D721Med (cell line): ENCODE results near the gene NAV3.

Source experiments
- DNase-seq: peaks from one replicate; pipeline ENCODE4 v3.0.0; 2011; ENCODE audit warnings: low spot score; ENCODE audit not compliant: insufficient read length
- FAIRE-seq: peaks from 2 replicates; lab custom pipeline; 2011; peaks lifted over from hg19 to GRCh38; lab: Jason Lieb, UNC
- TF ChIP-seq, protein P1 (sequence below): IDR thresholded peaks from 2 replicates; pipeline ENCODE4 v1.5.1; 2012; ENCODE audit warnings: mild to moderate bottlenecking, control low read depth; ENCODE audit not compliant: insufficient read depth; ENCODE audit errors: missing control alignments

Gene NAV3

DNA sequence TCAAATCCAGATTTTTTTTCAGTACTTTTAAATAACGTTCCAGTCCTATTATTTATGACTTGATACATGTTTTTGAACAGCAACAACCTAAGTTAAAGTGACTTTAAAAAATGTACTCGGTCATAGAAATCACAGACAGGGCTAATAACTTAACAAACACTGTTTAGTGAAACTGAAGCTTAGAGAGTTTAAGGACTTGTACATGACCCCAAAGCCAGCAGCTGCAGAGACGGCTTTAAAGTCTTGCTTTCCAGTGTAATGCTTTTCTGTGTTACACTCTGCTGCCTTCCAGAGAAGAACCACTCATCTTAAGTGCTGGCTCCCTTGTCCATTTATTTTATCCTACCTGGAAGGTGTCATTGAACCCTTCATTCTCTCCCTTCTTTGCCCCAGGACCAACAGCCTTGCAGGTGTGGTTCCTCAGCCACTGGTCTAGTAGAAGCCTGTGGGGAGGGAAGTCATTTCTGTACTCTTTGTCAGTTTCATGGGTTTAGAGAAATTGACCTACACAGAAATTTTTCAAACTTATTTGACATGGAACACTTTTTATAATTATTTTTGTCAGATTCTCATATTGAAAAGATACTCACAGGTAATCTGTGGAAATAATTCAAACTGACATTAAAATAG is 60.9 kb downstream of the NAV3 start:
- TF ChIP-seq, protein P1, sequence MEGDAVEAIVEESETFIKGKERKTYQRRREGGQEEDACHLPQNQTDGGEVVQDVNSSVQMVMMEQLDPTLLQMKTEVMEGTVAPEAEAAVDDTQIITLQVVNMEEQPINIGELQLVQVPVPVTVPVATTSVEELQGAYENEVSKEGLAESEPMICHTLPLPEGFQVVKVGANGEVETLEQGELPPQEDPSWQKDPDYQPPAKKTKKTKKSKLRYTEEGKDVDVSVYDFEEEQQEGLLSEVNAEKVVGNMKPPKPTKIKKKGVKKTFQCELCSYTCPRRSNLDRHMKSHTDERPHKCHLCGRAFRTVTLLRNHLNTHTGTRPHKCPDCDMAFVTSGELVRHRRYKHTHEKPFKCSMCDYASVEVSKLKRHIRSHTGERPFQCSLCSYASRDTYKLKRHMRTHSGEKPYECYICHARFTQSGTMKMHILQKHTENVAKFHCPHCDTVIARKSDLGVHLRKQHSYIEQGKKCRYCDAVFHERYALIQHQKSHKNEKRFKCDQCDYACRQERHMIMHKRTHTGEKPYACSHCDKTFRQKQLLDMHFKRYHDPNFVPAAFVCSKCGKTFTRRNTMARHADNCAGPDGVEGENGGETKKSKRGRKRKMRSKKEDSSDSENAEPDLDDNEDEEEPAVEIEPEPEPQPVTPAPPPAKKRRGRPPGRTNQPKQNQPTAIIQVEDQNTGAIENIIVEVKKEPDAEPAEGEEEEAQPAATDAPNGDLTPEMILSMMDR: no peak
- no peak for FAIRE-seq
- no peak for DNase-seq

DNA sequence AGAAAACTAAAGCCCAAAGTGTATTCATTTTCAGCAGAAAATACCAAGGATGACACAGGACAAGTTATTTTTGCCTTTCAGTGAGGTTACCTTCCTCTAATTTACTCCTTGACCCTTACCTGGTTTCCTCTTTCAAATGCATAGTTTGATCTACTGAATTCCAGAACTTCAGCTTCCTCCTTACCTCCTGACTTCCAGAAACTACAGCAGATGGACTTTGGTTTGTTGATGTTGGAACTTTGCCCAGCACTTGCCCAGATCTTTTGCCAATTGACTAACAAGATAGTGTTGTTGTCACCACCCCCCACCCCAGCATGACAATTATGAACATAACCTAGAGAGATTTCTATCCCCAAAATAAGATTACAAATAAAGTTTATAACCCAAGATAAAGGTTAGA is 63.2 kb downstream of the NAV3 start:
- TF ChIP-seq, protein P1: no peak
- FAIRE-seq (no peak), DNase-seq (no peak)

DNA sequence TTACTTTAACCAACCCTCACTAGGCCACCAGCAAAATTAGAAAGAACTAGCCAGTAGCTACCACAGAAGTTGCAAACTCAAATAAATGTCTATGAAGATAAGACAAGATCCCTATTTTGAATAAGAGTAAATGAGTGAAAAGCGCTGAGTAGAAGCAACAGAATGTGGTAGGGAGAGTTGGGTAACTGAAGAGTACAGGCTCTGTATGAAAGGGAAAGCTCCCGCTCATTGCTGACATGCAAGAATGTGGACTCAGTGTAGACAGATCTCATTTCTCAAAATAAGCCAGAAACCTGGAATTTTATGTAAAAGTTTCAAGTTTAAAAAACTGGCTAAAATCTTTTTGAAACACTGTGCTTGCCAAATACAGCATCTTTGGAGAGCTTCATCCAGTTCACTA is 63.9 kb downstream of the NAV3 start:
- FAIRE-seq: no peak
- TF ChIP-seq, protein P1: no peak
- no peak for DNase-seq

DNA sequence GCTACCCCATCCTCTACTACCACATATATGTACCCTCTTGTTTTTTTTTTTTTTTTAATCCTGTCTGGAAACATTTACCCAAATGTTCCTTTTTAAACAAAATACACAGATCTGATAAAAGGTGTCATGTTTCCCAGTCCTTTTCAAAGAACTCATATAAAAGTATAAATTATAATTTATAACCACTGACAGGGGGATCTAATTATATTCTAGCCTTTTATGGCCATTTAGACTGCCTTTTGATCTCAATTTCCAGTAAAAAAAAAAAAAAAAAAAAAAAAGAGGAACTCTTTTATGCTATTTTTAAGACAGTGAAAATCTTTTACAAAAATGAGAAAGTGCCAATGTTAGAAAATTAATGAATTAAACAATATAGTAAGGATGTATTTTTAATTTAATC is 65.0 kb downstream of the NAV3 start:
- TF ChIP-seq, protein P1: no peak
- no peak for DNase-seq
- FAIRE-seq: no peak

DNA sequence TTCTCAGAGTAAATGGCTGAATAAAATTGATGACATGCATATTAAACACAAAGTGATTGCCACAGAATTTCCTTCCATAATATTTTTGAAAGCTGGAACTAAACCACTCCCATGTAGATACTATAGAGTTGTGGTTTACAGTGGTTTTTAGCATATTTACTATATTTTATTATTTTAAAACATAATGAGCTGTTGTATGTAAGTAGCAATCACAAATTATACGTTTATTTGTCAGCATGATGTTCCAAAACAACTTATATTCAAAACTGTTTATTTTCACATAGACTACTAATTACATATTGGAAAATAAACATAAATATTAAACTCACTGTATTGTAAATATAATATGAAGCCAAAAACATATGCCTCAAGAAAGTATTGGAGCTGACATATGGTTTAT is 77.2 kb downstream of the NAV3 start:
- FAIRE-seq (no peak), DNase-seq (no peak)
- TF ChIP-seq, protein P1: no peak

DNA sequence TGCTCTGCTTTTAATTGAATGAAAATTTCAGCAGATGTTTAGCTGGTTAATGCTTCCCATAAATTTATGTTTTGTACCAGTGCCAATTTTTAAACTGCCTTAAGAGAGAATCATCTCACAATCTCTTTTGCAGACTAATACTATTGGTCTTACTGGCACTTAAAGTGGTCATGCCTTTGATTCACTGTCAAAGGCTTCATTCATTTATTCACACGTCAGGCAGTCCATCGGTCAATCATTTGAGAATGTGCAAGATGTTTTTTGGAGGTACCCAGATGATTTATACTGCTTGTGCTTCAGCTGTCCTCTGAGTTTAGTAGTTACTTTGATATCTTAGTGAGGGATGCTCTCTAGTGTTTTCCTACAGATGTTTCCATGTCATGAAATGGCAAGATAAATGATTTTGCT is 83.4 kb downstream of the NAV3 start:
- DNase-seq (no peak), FAIRE-seq (no peak)
- TF ChIP-seq, protein P1: no peak

DNA sequence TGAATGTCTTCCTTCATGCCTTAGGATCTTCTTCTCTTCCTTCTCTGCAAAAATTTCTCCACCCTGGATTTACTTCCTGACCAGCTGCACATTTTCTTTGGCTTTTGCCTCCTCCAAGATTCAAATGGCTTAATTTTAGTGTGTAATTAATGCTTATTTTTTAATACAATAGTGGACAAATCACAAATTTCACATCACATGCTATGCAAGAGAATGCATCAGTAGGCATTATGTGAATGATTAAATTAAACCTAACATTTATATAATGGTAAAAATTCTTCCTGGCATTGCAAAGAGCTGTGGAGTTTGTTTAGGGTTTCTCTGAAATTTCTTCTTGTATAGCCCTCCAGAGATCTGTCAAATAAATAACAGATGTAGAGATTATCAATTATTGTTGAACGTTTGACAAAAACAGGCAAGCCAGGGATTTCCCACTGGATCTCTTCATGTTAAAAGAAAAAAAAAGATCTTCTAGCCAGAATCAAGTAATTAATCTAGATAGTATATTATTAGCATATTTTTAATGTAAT is 84.4 kb downstream of the NAV3 start:
- no peak for FAIRE-seq
- TF ChIP-seq, protein P1: no peak
- no peak for DNase-seq
